ENCODE data around the gene LRP6. TPM values are rescaled to one million over a fixed set of nuclear protein-coding genes. Genes with fewer than 3 reads are reported as not detected.

Gene LRP6
- total and polyA plus RNA-seq, 10 of the 15 experiments (the other 5 are each of a cell fraction or from before 2014, with no cell fraction given): 1.5 to 14.9 (median 6.1) TPM

- Histone ChIP-seq H3K27me3 (replicated peaks in 1 of 2; ENCODE audit: control insufficient read depth in 2 of 2, insufficient read depth in 2 of 2, low read length in 1 of 2) (no peaks in the 10 kb centered on the region), H3K9me3 (replicated peaks; ENCODE audit: control insufficient read depth, insufficient read depth, low read length) (no peaks in the 10 kb centered on the region), H3K36me3 (ENCODE audit: control insufficient read depth in 2 of 2, insufficient read depth in 2 of 2, low read length in 1 of 2) (no peaks in the 10 kb centered on the region; a peak in 1 of 4 replicates), H3K4me1 (ENCODE audit: control insufficient read depth, insufficient read depth, low read length) (peaks cover 15% of the 10 kb centered on the region), H3K9ac (ENCODE audit: control insufficient read depth, insufficient read depth, low read length) (no peak overlapping the region), H3K4me3 (no peak overlapping the region), H3K79me2 (ENCODE audit: control insufficient read depth, insufficient read depth, low read length) (no peaks in the 10 kb centered on the region), H3K4me2 (ENCODE audit: control insufficient read depth, insufficient read depth) (no peak overlapping the region), H4K20me1 (ENCODE audit: control insufficient read depth, insufficient read depth) (no peaks in the 10 kb centered on the region), H2AFZ (ENCODE audit: control insufficient read depth, low read depth, low read length) (no peak overlapping the region), H3K27ac (ENCODE audit: control insufficient read depth, insufficient read depth) (no peak overlapping the region)
- WGBS (ENCODE audit: insufficient coverage, insufficient replicate concordance, low lambda C conversion rate, missing lambda C conversion rate): 67% methylated on average over 3 of the region's 3 CpGs
- RAD21 ChIA-PET (ENCODE audit: unreplicated experiment): interaction anchor here (1.0 kb wide), 1 partner anchor 23 kb away, joined by 3 read pairs; no protein-coding TSS in a partner anchor
- TSS peak; percentile 38 for BruUV-seq (replicated peaks)
- peak; percentile 57 for FAIRE-seq
- DNase-seq (ENCODE audit: low read depth, low spot score): peak; percentile 53
- intact Hi-C loops (cut with micrococcal nuclease; ENCODE audit: unreplicated experiment): loop anchor here (10.0 kb wide), 1 partner anchor 148 kb away; no protein-coding TSS in a partner anchor
- CTCF ChIA-PET: interaction anchor here (0.6 kb wide), 1 partner anchor 522 kb away, joined by 3 read pairs; no protein-coding TSS in a partner anchor
- peak; percentile 72 for ATAC-seq
- SMC1A ChIA-PET (ENCODE audit: uncharacterized antibody, unreplicated experiment): interaction anchor here (1.2 to 2.9 kb wide), 3 partner anchors 15 to 151 kb away, joined by 3 to 9 read pairs (median 3); no protein-coding TSS in a partner anchor
- POLR2A ChIA-PET: no interaction called here
- in situ Hi-C loops (cut with MboI): no loop called here
- TF ChIP-seq KLF5 (IDR thresholded peaks at IDR 0.05; ENCODE audit: partially characterized antibody) (no peak), ATF7 (IDR thresholded peaks at IDR 0.05; ENCODE audit: low read depth) (peak; percentile 90), ZNF207 (IDR thresholded peaks at IDR 0.05; ENCODE audit: borderline replicate concordance) (no peak), GATAD2B (conservative IDR thresholded peaks at IDR 0.05; ENCODE audit: low read depth) (0 out of 2 replicates have a peak, but pooled peaks have one; percentile 34), BMI1 (IDR thresholded peaks at IDR 0.05; ENCODE audit: borderline replicate concordance) (peak; percentile 63; the same call in 1 of the 2 replicates), ZZZ3 (IDR thresholded peaks at IDR 0.05; ENCODE audit: control insufficient read depth, insufficient read length, low read depth) (no peak), BCL11A (IDR thresholded peaks at IDR 0.05; ENCODE audit: low read depth, low read length) (peak; percentile 60; the same call in 1 of the 2 replicates), MTA2 (IDR thresholded peaks at IDR 0.05; ENCODE audit: low read depth) (peak; percentile 79), ZNF24 (IDR thresholded peaks at IDR 0.05) (peak; percentile 89), MEF2B (IDR thresholded peaks at IDR 0.05; ENCODE audit: partially characterized antibody, poor library complexity, severe bottlenecking) (peak; percentile 27), DPF2 (IDR thresholded peaks at IDR 0.05) (peak; percentile 54; the same call in 1 of the 2 replicates), SKIL (IDR thresholded peaks at IDR 0.05; ENCODE audit: low read depth, poor library complexity, severe bottlenecking) (peak; percentile 51), NFIC (IDR thresholded peaks at IDR 0.05; ENCODE audit: low read depth, low read length) (peak; percentile 35; the same call in 1 of the 2 replicates), IKZF2 (IDR thresholded peaks at IDR 0.05) (peak; percentile 96 to 97), IRF4 (IDR thresholded peaks at IDR 0.05; ENCODE audit: low read depth, low read length) (peak; percentile 63; the same call in 1 of the 2 replicates), NR2C1 (IDR thresholded peaks at IDR 0.05) (no peak), JUNB (IDR thresholded peaks at IDR 0.05) (peak; percentile 28; the same call in 1 of the 2 replicates), FOS (IDR thresholded peaks at IDR 0.05; ENCODE audit: borderline replicate concordance, extremely low read depth, insufficient read length) (no peak), NBN (IDR thresholded peaks at IDR 0.05) (peak; percentile 76), IKZF1 (conservative IDR thresholded peaks at IDR 0.05) (peak; percentile 89), BHLHE40 (IDR thresholded peaks at IDR 0.05; ENCODE audit: borderline replicate concordance in 1 of 2, low read depth in 2 of 2, low read length in 1 of 2) (peak in 1 of 2 experiments; percentile 18; a peak in 1 of 4 replicates), SPI1 (IDR thresholded peaks at IDR 0.05; ENCODE audit: borderline replicate concordance, insufficient read depth, low read depth, low read length) (peak; percentile 98)
Measured at GRCh38 chr12:12176402-12176801, 90.4 kb downstream of the LRP6 start.

Measured in GM12878 (cell line).